Stimulated activated CD4-positive, alpha-beta T cell treated with anti-CD3 and anti-CD28 coated beads, Interleukin-15, amount 100 ng/mL, for 24 hours (primary cell): ENCODE data around the gene OTOP3.
"Not testable (repeated sequence)": the region's sequence is repeated elsewhere in the genome, so short reads cannot be mapped to it uniquely, and the experiment has no call there.

Source experiments
- DNase-seq: peaks from one replicate; pipeline ENCODE4 v3.0.0-alpha.2; 2020

The OTOP3 gene, protein sequence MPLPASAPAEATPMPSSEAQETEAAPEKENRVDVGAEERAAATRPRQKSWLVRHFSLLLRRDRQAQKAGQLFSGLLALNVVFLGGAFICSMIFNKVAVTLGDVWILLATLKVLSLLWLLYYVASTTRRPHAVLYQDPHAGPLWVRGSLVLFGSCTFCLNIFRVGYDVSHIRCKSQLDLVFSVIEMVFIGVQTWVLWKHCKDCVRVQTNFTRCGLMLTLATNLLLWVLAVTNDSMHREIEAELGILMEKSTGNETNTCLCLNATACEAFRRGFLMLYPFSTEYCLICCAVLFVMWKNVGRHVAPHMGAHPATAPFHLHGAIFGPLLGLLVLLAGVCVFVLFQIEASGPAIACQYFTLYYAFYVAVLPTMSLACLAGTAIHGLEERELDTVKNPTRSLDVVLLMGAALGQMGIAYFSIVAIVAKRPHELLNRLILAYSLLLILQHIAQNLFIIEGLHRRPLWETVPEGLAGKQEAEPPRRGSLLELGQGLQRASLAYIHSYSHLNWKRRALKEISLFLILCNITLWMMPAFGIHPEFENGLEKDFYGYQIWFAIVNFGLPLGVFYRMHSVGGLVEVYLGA

DNA sequence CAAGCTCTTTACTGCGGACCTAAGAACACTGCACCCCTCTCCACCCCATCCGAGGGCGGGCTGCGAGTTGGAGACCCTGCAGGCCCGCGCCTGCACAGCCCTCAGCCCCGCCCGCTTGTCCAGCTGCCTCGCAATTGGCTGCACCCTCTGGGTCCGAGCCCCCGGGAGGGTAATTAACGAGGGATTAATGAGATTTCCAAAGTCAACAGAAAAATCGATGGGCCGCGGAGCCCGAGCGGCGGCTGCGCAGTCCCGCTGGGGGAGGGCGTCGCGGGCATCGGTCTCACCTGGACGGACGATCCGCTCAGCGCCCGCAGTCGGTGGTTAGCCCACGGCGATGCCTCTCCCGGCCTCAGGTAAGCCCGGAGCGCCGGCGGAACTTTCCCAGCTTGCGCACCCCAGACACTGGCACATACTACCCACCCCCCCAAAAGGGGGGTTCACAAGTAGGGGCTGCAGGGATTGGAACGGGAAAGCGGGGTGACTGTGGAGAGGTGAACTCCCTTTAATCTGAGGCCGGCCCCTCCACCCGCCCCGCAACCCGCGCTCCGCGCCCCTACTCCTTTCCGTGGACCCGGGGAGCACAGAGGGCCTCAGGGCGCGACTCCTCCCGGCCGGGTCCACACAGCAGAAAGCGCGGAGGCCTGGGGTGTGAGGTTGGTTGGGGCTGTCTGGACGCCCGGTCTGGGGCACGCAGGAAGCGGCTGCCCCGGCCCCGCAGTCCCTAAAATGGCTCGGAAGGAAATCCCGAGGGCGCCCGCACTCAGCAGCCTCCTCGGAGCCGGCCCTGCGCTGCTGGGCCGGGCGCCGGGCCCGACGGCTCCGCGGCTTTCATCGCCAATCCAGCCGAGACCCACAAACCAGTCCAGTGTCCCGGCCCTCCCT lies at the start of gene OTOP3:
Gene OTOP3 (plus strand): TSS at position 314 of the 885 bp plus-strand sequence. CDS start 24 bp downstream, at position 338.
- DNase-seq, result no peak

DNA sequence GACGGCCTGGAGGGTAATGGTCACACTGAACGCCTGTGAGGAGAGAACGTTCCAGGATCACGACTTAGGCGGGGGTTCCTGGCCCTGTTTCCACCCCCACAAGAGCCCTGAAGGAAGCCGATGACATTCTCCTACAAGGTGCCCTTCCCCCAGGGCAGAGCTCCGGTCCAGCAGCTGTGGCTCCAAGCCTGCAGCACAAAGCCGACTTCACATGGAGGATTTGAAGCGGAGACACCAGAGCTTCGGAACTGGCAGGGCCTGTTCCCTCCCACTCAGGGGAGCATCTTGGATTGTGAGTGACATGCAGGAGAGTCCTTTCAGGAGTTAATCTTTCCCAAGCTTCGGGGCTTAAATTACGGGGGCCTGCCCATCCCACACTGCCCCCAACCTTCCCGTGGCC lies 47.2 kb upstream of the OTOP3 start:
- no peak for DNase-seq

DNA sequence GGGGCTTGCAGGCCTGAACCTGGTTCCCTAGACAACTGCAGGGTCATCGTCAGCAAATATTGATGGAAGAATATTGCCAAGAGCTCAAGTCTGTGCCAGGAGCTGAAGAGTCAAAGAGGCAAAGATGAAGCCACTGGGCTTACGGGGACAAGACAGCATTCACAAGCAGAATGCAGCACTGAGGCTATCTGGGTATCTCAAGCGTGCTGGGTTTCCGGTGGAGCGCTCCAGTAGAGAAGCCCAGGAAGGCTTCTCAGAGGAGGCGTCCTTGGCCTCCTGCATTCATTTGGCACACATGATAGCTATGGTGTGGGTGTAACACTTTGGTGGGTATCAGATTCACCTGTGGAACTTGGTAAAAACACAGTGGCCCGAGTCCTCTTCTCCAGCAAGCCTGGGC lies 45.1 kb upstream of the OTOP3 start:
- DNase-seq, result no peak

DNA sequence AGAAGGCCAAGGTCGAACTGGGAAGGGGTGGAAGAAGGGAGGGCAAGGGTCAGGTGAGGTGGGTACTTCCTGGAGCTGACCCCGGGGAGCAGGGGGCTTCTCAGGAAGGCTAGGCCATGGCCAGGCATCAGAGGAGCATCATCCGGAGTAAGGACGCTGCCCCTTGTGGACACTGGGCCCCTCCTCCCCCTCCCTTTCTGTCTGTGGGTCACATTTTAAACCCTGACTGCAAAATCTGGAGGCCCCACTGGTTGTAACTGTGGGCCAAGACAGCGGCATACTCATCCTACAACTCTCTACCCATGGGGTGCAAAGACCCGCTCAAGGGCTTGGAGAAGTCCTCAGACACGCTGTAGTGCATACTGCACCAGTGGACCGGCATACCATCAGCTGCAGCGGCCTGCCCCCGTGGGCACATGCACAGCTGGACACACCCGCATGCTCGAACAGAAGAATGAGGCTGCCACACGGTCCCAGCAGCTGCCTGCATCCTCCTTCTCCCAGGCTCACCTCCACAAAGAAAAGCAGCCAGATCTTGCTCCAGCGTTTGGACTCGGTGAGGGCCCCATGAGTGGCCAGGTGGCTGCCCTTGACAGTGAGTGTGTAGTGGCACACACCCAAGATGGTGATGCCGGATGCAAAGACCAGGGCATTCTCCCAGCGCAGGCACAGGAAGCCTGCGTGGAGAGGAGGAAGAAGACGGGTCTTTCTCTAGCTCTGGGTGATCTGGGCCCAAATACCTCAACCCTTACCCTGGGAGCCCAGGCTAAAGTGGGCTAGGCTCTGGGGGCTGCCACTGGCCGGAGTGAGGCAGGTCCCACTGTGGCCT lies 43.5 kb upstream of the OTOP3 start:
- no peak for DNase-seq

DNA sequence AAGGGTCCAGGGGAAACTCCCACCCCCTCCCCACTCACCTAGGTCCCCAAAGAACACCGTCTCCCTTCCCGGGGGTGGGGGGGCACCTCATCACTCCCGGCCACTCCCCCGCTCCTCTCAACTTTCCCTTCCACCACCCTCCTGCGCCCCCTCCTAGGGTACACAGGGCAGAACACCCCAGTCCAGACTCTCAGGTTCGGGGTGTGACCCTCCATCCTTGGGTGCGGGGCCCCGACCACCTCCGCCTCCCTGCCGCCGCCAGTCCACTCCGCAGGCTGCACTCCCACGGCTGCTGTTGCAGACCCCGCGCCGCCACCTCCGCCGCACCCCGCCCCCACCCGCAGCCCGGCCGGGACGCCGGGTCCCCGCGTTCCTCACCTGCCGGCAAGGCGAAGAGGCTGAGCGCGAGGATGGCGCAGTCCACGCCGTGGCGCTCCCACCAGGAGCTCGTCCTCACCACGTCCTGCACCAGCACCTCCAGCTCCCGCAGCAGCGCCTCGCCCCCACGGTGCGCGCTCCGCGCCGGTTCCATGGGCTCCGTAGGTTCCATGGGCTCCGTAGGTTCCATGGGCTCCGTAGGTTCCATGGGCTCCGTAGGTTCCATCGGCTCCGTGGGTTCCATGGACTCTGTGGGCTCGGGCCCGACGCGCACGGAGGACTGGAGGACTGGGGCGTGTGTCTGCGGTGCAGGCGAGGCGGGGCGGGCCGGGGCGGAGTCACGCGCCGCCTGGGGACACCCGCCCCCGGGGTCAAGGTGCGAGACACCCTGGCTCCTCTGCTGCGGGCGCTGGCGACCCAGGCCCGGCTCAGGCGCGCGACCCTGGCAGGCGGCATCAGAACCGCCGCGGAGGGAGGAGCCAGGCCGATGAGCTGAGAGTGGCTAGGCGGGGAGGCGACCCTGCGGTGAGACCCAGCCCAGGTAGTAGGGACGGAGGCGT lies 42.5 kb upstream of the OTOP3 start, which contains the start of gene FADS6:
Gene FADS6 (minus strand): TSS at position 660 of the 938 bp plus-strand sequence. CDS start 38 bp downstream, at position 622.
- peak; percentile 23 for DNase-seq

DNA sequence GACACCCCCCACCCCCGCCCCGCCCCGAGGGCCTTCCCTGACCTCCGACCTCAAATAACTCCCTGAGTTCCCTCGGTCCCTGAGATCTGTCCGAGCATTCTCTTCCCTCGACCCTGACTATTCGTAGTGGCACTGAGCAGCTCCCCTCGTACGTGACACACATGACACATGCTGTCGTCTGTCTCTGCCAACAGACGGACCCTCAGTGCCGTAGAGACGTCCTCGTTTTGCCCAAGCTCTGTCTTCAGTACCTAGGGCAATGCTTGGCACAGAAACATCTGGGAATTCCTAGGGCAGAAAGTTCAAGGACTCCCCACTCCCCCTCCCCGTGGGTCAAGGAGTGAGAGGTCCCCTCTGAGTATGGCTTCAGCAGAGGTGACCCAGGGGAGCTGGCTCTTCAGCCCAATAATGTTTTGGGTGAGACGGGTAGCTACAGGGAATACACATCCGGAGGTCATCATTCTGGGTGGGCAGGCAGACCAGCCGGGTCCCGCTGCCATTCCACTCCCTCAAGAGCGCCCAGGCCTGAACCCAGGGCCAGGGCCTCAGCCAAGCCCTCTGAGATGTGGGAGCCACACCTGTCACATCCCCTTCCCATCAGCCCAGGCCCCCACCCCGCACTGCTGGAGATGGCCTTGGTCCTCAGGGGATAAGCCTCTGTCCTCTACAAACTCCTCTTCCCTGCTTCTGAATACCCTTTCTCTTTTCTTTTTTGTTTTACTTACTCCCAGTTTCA lies 41.6 kb upstream of the OTOP3 start:
- no peak for DNase-seq

DNA sequence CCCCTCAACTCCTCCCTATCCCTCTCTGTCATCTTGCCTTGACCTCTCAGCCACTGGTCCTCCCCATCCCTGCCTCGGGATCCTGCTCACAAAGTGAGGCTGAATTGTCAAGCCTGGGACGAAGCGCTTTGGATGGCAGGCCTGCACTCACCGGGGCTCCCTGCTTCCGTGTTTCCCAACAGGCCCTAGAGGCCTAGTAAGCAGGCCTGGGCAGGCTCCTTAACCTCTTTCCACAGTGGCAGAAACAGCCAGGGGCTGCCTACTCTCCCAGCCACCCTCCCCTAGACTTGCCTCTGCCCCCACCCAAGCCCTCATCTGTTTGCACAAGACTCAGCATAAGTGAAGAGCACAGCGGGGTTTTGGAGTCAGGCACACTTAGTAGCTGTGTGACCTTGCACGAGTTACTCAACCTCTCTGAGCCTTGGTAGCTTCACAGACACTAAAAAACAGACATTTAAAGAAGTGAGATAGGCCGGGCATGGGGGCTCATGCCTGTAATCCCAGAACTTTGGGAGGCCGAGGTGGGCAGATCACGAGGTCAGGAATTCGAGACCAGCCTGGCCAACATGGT lies 37.2 kb upstream of the OTOP3 start:
- no peak for DNase-seq

DNA sequence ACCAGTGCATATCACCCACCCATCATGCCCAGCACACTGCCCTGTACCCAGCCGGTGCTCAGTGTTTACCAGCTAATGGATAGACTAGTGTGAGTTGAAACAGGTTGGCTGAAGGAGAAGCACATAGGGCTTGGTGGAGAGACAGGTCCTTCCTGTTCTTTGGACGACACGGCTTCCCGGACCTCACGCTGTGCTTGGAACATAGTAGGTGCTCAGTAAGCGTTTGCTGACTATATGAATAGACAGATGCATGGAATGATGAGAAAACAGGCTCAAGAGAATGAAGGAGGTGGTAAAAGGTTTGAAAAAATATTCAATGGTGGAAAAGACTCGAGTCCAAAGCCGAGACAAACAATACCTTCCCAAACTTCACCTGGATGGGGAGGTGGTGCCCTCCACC lies 35.5 kb upstream of the OTOP3 start:
- no peak for DNase-seq

DNA sequence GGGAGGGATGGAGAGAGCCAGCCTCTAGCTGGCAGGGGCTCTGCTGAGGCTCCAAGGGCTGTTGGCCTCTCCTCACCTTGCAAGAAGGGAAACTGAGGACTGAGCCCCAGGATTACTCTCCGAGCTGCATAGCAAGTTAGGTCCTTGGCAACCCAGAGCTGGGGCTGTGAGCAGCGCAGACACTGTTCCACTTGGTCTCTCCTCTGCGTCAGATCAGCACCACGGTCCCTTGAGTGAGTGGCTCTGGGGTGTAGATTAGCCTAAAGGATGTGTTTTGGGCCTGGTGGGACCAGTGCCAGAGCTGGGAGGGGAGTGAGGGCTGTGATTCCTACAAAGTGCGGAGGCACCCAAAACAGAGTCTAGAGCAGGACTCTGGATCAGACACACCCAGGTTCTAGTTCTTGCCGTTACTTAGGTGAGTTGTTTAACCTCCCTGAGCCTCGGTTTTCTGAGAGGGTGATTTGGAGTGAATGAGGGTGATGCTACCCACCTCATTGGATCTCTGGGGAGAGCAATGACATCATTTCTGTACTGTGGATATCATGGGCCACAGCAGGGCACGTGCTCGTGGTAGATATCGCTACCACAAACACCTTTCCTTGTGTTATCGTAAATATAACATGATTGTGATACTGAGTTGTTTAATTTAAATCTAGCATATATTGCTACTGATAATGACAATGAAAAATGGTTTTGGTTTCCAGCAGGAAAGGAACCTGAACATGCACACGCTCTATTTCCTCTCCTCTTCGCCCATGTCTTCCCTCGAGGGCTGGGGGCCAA lies 34.2 kb upstream of the OTOP3 start:
- no peak for DNase-seq

DNA sequence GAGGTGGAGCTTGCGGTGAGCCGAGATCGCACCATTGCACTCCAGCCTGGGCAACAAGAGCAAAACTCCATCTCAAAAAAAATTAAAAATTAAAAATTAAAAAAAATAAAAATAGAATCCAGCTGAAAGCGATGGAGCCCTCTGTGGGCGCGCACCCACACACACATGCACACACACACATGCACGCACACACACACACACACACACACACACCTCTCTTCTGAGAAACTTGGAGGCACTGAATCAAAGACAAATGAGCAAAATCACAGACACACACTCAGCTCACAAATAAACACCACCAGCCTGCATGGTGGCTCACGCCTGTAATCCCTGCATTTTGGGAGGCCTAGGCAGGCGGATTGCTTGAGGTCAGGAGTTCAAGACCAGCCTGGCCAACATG lies 32.7 kb upstream of the OTOP3 start:
- no peak for DNase-seq

DNA sequence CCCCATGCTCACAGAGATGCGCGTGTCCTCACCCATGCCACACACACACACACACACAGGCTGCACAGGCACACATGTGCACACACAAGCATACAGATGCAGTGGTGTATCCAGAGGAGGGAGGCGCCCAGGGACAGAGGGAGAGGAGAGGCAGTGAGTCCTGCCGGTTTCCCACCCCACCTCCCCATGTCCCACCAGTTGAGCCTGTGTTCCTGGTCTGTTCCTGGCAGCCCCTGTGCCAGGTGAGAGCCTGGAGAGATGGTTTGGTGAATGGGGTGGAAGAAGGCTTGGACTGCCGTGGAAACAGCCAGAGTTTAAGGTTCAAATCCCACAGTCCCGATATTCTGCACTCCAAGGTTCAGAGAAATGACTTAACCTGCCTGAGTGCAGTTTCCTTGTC lies 32.0 kb upstream of the OTOP3 start:
- no peak for DNase-seq

DNA sequence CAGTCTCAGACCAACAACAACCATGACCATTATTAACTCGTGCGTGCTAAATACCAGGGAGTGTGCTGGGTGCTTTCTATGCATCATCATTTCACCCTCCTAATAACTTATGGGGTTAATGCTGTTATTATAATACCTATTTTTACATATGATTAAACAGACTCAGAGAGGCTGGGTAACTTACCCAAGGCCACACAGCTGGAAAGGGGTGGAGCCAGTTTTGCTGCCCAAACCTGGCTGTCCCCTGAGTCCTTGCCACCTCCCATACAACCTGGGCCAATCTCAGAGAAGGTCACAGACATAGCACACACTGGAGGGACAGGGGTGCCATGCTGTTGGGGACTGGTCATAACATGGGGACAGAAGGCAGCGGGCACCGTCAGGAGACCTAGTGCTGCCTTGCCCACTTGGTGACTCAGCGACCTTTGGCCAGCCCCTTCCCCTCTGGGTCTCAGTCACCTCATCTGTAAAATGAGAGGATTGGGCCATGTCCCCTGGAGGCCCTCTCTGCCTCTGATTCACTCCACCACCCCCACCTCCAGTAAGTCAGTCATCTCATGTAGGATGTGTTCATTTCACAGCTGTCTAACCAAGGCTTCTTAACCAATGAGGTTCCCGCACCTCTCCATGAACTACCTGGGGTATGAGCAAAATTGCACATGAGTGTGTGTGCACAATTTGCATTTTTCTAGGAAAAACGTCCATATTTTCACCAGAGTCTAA lies 30.9 kb upstream of the OTOP3 start:
- DNase-seq, result no peak

DNA sequence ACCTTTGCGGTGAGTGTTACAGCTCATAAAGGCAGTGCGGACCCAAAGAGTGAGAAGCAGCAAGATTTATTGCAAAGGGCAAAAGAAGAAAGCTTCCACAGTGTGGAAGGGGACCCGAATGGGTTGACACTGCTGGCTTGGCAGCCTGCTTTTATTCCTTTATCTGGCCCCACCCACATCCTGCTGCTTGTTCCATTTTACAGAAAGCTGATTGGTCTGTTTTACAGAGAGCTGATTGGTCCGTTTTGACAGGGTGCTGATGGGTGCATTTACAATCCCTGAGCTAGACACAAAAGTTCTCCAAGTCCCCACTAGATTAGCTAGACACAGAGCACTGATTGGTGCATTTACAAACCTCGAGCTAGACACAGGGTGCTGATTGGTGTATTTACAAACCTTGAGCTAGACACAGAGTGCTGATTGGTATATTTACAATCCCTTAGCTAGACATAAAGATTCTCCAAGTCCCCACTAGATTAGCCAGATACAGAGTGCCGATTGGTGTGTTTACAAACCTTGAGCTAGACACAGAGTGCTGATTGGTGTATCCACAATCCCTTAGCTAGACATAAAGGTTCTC lies 29.4 kb upstream of the OTOP3 start:
- DNase-seq, result not testable (repeated sequence)

DNA sequence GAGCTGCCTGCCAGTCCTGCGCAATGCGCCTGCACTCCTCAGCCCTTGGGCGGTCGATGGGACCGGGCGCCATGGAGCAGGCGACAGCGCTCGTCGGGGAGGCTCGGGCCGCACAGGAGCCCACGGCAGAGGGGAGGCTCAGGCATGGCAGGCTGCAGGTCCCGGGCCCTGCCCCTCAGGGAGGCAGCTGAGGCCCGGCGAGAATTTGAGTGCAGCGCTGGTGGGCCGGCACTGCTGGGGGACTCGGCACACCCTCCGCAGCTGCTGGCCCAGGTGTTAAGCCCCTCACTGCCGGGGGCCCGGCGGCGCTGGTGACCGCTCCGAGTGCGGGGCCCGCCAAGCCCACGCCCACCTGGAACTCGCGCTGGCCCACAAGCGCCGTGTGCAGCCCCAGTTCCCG lies 28.7 kb upstream of the OTOP3 start:
- DNase-seq, result no peak

DNA sequence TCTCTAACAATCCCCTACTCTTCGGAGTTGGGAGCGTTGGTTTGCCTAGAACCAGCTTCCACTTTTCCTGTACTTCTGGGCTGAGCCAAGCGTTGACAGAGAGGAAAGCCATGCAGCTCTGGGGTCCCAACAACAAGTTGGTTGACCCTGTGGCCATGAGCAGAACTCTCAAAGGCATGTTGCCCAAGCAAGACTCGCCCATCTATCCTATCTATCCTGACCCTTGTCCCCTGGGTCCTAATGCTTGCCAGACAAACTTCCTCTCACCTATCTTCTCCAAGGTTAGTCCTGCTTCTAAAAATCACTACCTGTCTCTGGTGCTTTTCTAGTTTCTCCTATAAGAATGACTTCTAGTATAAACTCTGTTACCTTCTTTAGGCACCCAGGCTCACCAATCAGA lies 26.6 kb upstream of the OTOP3 start:
- DNase-seq, result not testable (repeated sequence)

DNA sequence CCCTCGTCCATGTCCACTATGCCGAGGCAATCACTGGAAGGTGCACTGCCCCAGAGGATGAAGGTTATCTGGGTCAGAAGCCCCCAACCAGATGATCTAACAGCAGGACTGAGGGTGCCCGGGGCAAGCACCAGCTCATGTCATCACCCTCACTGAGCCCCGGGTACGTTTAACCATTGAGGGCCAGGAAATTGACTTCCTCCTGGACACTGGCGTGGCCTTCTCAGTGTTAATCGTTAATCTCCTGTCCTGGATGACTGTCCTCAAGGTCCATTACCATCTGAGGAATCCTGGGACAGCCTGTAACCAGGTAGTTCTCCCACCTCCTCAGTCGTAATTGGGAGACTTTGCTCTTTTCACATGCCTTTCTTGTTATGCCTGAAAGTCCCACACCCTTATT lies 24.3 kb upstream of the OTOP3 start:
- not testable (repeated sequence) for DNase-seq

DNA sequence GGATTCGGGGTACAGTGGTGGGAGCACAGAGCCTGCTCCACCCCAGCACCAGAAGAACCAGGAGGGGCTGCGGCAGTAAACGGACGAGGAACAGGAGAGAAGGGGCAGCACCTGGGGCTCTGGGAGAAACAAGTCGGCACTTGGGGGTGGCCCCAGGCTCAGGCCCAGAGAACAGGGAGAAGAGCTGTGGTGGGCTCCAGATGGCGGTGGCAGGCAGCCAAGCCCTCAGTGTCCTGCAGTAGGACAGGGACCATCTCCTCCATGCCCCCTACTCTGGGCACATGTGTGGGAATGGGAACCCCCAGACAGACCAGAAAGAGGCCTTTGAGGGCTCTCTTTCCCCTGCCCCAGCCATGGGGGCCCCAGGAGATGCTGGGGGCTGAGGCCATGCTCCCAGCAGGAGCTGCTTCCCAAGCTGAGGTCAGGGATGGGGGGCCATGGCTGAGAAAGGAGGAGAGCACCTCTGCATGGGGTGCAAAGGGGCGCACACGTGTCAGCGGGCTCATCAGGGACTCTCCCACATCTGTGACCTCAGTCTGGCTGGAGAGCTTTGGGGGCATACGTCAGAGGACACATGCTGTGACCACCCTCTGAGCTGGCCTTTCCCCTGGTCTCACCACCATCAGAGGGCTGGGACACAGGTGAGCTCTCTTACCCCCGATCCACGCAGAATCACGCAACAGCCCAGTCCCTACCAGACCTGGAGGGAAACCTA lies 19.4 kb upstream of the OTOP3 start:
- no peak for DNase-seq

DNA sequence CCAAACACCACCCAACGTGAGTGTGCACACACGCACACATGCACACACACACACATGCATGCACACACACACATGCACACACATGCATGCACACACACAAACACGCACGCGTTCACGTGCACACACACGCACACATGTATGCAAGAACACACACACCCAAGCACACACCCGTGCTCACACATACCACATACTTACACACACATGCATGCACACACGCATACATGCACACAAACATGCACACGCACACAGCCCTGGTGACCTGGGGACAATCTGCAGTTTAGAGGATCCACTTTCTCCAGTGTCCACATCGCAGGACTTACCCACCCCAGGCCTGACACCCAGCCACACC lies 18.9 kb upstream of the OTOP3 start:
- DNase-seq, result no peak
